IMR-90 (cell line): ENCODE data around the gene D2HGDH. TPM values are rescaled to one million over a fixed set of nuclear protein-coding genes. Genes with fewer than 3 reads are reported as not detected.

ENCODE experiments used
- ATAC-seq: fragments of 200-7000 bp; cut with Tn5 transposase; 2 replicates; pipeline ENCODE4 v1.9.1; 2020; ENCODE audit warnings: low read depth, mild to moderate bottlenecking, moderate library complexity
- BruUV-seq: library from RNA; stranded (reverse); fragments of 400-500 nt; replicated peaks from 2 replicates; lab custom pipeline; 2021; lab: Mats Ljungman, UMichigan
- CTCF ChIA-PET: fragments of 300-600 bp; formaldehyde crosslinking; extraction: SDS; loops from one replicate; lab custom pipeline; 2021; ENCODE audit warnings: antibody characterized with exemption; lab: Yijun Ruan, JAX
- POLR2A ChIA-PET: fragments of 300-600 bp; sonication (Branson Sonifier 250); formaldehyde crosslinking; loops from one replicate; lab custom pipeline; 2022; ENCODE audit warnings: antibody characterized with exemption; ENCODE audit not compliant: unreplicated experiment; lab: Charles Lee
- DNase-seq: peaks from one replicate; pipeline ENCODE4 v3.0.0; 2013
- H2AFZ ChIP-seq: replicated peaks from 2 replicates; pipeline ENCODE3; 2013; ENCODE audit warnings: low read length, mild to moderate bottlenecking; ENCODE audit not compliant: poor library complexity
- H2AK5ac ChIP-seq: 2 replicates; pipeline ENCODE4 v1.6.1; 2013; ENCODE audit warnings: low read depth, low read length, inconsistent platforms
- H2AK9ac ChIP-seq: replicated peaks from 2 replicates; pipeline ENCODE3; 2013; ENCODE audit warnings: mild to moderate bottlenecking, low read depth, low read length, moderate library complexity; ENCODE audit not compliant: poor library complexity
- H2BK120ac ChIP-seq: 2 replicates; pipeline ENCODE4 v1.6.1; 2013; ENCODE audit warnings: low read depth, low read length, inconsistent platforms
- H2BK15ac ChIP-seq: 3 replicates; pipeline ENCODE4 v1.6.1; 2013; ENCODE audit warnings: low read depth, low read length, inconsistent platforms
- H2BK20ac ChIP-seq: 2 replicates; pipeline ENCODE4 v1.6.1; 2013; ENCODE audit warnings: low read depth, mild to moderate bottlenecking, inconsistent platforms, low read length, moderate library complexity
- H2BK5ac ChIP-seq: 2 replicates; pipeline ENCODE4 v1.6.1; 2013; ENCODE audit warnings: mild to moderate bottlenecking, low read depth, low read length, inconsistent platforms; ENCODE audit not compliant: poor library complexity, severe bottlenecking
- H3K14ac ChIP-seq: replicated peaks from 2 replicates; pipeline ENCODE4 v1.6.1; 2013; ENCODE audit warnings: low read depth, low read length, inconsistent platforms
- H3K18ac ChIP-seq: 2 replicates; pipeline ENCODE4 v1.6.1; 2013; ENCODE audit warnings: low read depth, low read length, control low read depth
- H3K23ac ChIP-seq: 2 replicates; pipeline ENCODE4 v1.6.1; 2013; ENCODE audit warnings: low read depth, low read length, inconsistent platforms
- H3K27ac ChIP-seq: 2 replicates; pipeline ENCODE4 v1.5.1; 2013; ENCODE audit warnings: mild to moderate bottlenecking, control low read depth, low read length; ENCODE audit not compliant: insufficient read depth
- H3K27me3 ChIP-seq: 2 replicates; pipeline ENCODE4 v1.6.1; 2013; ENCODE audit warnings: low read length; ENCODE audit not compliant: control insufficient read depth, insufficient read depth
- H3K36me3 ChIP-seq: 2 replicates; pipeline ENCODE4 v1.6.1; 2013; ENCODE audit warnings: low read length, mixed read lengths; ENCODE audit not compliant: control insufficient read depth, insufficient read depth
- H3K4ac ChIP-seq: 2 replicates; pipeline ENCODE4 v1.6.1; 2013; ENCODE audit warnings: low read depth, low read length, inconsistent platforms
- H3K4me1 ChIP-seq: 2 replicates; pipeline ENCODE4 v1.6.1; 2013; ENCODE audit warnings: low read length, mixed read lengths; ENCODE audit not compliant: control insufficient read depth, insufficient read depth
- H3K4me2 ChIP-seq: 2 replicates; pipeline ENCODE4 v1.6.1; 2013; ENCODE audit warnings: low read depth, mild to moderate bottlenecking, control low read depth, low read length, moderate library complexity
- H3K4me3 ChIP-seq: 2 replicates; pipeline ENCODE4 v1.5.1; 2013; ENCODE audit warnings: low read depth, mild to moderate bottlenecking, control low read depth, low read length, moderate library complexity; ENCODE audit not compliant: insufficient read depth
- H3K56ac ChIP-seq: 2 replicates; pipeline ENCODE4 v1.6.1; 2013; ENCODE audit warnings: low read length, inconsistent platforms; ENCODE audit not compliant: insufficient read depth; ENCODE audit errors: extremely low read depth
- H3K79me1 ChIP-seq, 2 experiments: 2 replicates each; pipeline ENCODE4 v1.6.1; 2013; ENCODE audit warnings: low read length in 2 of 2, inconsistent platforms in 1 of 2, low read depth in 1 of 2
- H3K9ac ChIP-seq: 2 replicates; pipeline ENCODE4 v1.6.1; 2013; ENCODE audit warnings: low read depth, low read length, control low read depth
- H3K9me1 ChIP-seq: 2 replicates; pipeline ENCODE4 v1.6.1; 2013; ENCODE audit warnings: low read length, inconsistent platforms; ENCODE audit not compliant: insufficient read depth
- H3K9me3 ChIP-seq: 2 replicates; pipeline ENCODE4 v1.6.1; 2013; ENCODE audit warnings: low read length; ENCODE audit not compliant: control insufficient read depth, insufficient read depth
- H4K20me1 ChIP-seq: 2 replicates; pipeline ENCODE4 v1.6.1; 2013; ENCODE audit warnings: low read length, inconsistent platforms; ENCODE audit not compliant: insufficient read depth
- H4K5ac ChIP-seq: 2 replicates; pipeline ENCODE4 v1.6.1; 2013; ENCODE audit warnings: mild to moderate bottlenecking, low read depth, low read length, control low read depth
- H4K8ac ChIP-seq, 2 experiments: 2 replicates each; pipeline ENCODE4 v1.6.1; 2013; ENCODE audit warnings: low read depth in 2 of 2, low read length in 2 of 2, control low read depth in 1 of 2, inconsistent platforms in 1 of 2
- H4K91ac ChIP-seq: 2 replicates; pipeline ENCODE4 v1.6.1; 2013; ENCODE audit warnings: low read depth, low read length, inconsistent platforms; ENCODE audit not compliant: insufficient read depth
- CEBPB ChIP-seq: IDR thresholded peaks from 2 replicates; pipeline ENCODE4 v1.6.1; 2012; ENCODE audit warnings: low read depth, low read length, improper control_type of control experiment
- FOS ChIP-seq: fragments of 150-350 bp; IDR thresholded peaks from 2 replicates; pipeline ENCODE4 v1.6.1; 2016; ENCODE audit warnings: low read depth, low read length
- MAZ ChIP-seq: IDR thresholded peaks from 2 replicates; pipeline ENCODE4 v1.6.1; 2012; ENCODE audit warnings: low read depth, mild to moderate bottlenecking, low read length, improper control_type of control experiment, moderate library complexity, borderline replicate concordance
- NFE2L2 ChIP-seq: fragments of 150-350 bp; IDR thresholded peaks from 2 replicates; pipeline ENCODE4 v1.6.1; 2016; ENCODE audit warnings: low read depth, mild to moderate bottlenecking, low read length
- RAD21 ChIP-seq: IDR thresholded peaks from 2 replicates; pipeline ENCODE4 v1.6.1; 2012; ENCODE audit warnings: low read length, improper control_type of control experiment
- RCOR1 ChIP-seq: IDR thresholded peaks from 2 replicates; pipeline ENCODE4 v1.6.1; 2012; ENCODE audit warnings: mild to moderate bottlenecking, low read length, improper control_type of control experiment; ENCODE audit not compliant: insufficient replicate concordance
- SMC3 ChIP-seq: fragments of 150-350 bp; IDR thresholded peaks from 2 replicates; pipeline ENCODE4 v1.6.1; 2016; ENCODE audit warnings: low read depth, mild to moderate bottlenecking, antibody characterized with exemption, low read length, moderate library complexity
- WGBS, 2 experiments: methylation state at CpG; one replicate each; pipeline versions ENCODE4 v1.1.5 to v1.1.7; 2013; ENCODE audit warnings: missing lambda C conversion rate in 2 of 2; ENCODE audit not compliant: insufficient read length in 1 of 2; ENCODE audit errors: extremely low coverage in 2 of 2; 5-methylcytosine and 5-hydroxymethylcytosine counted together
- dilution Hi-C: fragments of 300-500 bp; cut with HindIII; formaldehyde crosslinking; loops from one replicate; pipeline ENCODE4 v1.14.3; 2018; ENCODE audit warnings: low sequenced_read_pairs; ENCODE audit not compliant: unreplicated experiment
- in situ Hi-C: fragments of 300-500 bp; cut with MboI; formaldehyde crosslinking; loops from 3 replicates; pipeline ENCODE4 v1.14.3; 2019; ENCODE audit warnings: low sequenced_read_pairs, inconsistent platforms, mixed read lengths
- intact Hi-C: fragments of 100-400 bp; cut with micrococcal nuclease; formaldehyde crosslinking; loops from 2 replicates; pipeline ENCODE4 v1.10.0; 2022
- polyA plus RNA-seq, 3 experiments: library from polyadenylated mRNA; depleted of rRNA; stranded (reverse); fragments of >200 nt; gene quantifications; 2 replicates each; pipeline ENCODE4 v1.2.3, GENCODE V29; 2012; ENCODE audit warnings: low replicate concordance in 1 of 3
- total RNA-seq: library from RNA; depleted of rRNA; stranded (reverse); fragments of >200 nt; gene quantifications from 2 replicates; pipeline ENCODE4 v1.2.3, GENCODE V29; 2012
- TF ChIP-seq, protein P1 (sequence below): fragments of 150-350 bp; IDR thresholded peaks from 2 replicates; pipeline ENCODE4 v1.6.1; 2016; ENCODE audit warnings: low read depth, mild to moderate bottlenecking, low read length, moderate library complexity, borderline replicate concordance
- TF ChIP-seq, protein P2 (sequence below): conservative IDR thresholded peaks from 2 replicates; pipeline ENCODE4 v1.5.1; 2012; ENCODE audit warnings: mild to moderate bottlenecking, low read depth, low read length, improper control_type of control experiment

The D2HGDH gene
- total and polyA plus RNA-seq, 2 of the 4 experiments (the other 2 are of a cell fraction) = 6.3 to 22.1 TPM

DNA sequence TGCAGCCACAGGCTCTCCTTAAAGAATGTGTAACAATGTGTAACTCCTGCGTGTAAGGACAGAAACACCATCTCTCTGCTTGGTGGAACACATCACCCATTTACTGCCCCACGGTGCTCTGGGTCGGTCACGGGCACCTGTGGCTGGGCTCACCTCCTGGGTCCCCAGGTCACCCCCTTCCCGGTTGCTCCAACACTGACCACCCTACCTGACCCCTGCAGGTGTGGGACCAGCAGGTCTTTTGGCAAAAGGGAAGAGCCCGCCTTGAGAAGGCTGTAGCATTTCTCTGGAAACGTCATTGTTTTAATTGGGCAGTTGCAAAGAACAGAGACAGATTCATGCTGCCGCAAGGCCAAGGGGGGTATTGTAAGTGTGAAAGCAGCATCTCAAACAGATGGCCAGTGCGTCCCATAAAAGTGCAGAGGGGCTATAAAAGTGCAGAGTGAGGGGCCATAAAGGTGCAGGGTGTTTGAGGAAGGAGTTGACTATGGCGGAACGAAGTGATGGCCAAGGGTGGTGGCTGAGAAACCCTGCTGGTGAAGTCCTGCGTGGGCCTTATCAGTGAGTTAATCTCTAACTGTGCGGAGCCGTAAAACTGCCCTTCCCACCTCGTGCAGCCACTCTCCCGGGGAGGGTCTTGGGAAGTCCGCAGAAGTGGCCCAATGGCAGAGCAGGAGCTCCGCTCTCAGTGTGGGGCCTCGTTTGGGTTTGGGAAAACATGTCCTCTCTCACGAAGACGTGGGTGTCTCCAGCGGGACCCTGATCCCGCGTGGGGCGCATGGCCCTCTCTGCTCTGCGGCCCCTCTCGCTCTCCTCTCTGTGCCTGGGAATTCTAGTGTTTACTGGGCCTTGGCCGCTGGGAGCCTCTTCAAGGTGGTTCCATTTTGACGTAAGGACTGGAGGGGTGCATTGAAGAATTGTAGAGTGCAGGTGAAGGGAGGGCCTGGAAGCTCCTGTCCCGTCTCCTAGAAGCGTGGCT, 60.9 kb downstream of the D2HGDH start:
- Histone ChIP-seq H2AFZ (no peak overlapping the region), H3K4me3 (no peak overlapping the region), H3K4me2 (no peak overlapping the region), H3K56ac (no peak overlapping the region), H3K9me3 (0 out of 2 replicates have a peak, but pooled peaks cover 2% of the 10 kb centered on the region), H4K20me1 (no peaks in the 10 kb centered on the region; the same call in 1 of the 2 replicates), H3K9me1 (no peaks in the 10 kb centered on the region), H4K5ac (no peak overlapping the region), H3K79me1 (no peaks in the 10 kb centered on the region), H3K14ac (no peak overlapping the region), H2BK15ac (no peak overlapping the region), H3K27me3 (peaks cover 13% of the 10 kb centered on the region; the same call in 1 of the 2 replicates), H4K8ac (no peak overlapping the region), H3K36me3 (no peaks in the 10 kb centered on the region), H3K23ac (no peak overlapping the region), H2AK5ac (no peak overlapping the region), H4K91ac (no peak overlapping the region), H2AK9ac (no peak overlapping the region), H3K4me1 (no peaks in the 10 kb centered on the region), H3K9ac (no peak overlapping the region), H3K27ac (no peak overlapping the region), H3K4ac (no peak overlapping the region), H2BK5ac (no peak overlapping the region), H2BK120ac (no peak overlapping the region), H2BK20ac (no peak overlapping the region), H3K18ac (no peak overlapping the region)
- intact Hi-C loops = no loop called here
- no peak for DNase-seq
- in situ Hi-C loops = no loop called here
- 76% methylated on average over 18 of the region's 31 CpGs; no CpG with 5 or more reads in 1 of the 2 experiments for WGBS, 2 experiments
- POLR2A ChIA-PET = no interaction called here
- TF ChIP-seq, protein P1, sequence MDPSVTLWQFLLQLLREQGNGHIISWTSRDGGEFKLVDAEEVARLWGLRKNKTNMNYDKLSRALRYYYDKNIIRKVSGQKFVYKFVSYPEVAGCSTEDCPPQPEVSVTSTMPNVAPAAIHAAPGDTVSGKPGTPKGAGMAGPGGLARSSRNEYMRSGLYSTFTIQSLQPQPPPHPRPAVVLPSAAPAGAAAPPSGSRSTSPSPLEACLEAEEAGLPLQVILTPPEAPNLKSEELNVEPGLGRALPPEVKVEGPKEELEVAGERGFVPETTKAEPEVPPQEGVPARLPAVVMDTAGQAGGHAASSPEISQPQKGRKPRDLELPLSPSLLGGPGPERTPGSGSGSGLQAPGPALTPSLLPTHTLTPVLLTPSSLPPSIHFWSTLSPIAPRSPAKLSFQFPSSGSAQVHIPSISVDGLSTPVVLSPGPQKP = no peak
- no peak for TF ChIP-seq FOS
- TF ChIP-seq RCOR1 = no peak
- no peak for TF ChIP-seq CEBPB
- TF ChIP-seq RAD21 = no peak
- no peak for TF ChIP-seq SMC3
- no peak for TF ChIP-seq NFE2L2
- no peak for TF ChIP-seq MAZ
- TF ChIP-seq, protein P2, sequence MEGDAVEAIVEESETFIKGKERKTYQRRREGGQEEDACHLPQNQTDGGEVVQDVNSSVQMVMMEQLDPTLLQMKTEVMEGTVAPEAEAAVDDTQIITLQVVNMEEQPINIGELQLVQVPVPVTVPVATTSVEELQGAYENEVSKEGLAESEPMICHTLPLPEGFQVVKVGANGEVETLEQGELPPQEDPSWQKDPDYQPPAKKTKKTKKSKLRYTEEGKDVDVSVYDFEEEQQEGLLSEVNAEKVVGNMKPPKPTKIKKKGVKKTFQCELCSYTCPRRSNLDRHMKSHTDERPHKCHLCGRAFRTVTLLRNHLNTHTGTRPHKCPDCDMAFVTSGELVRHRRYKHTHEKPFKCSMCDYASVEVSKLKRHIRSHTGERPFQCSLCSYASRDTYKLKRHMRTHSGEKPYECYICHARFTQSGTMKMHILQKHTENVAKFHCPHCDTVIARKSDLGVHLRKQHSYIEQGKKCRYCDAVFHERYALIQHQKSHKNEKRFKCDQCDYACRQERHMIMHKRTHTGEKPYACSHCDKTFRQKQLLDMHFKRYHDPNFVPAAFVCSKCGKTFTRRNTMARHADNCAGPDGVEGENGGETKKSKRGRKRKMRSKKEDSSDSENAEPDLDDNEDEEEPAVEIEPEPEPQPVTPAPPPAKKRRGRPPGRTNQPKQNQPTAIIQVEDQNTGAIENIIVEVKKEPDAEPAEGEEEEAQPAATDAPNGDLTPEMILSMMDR = no peak
- ATAC-seq = no peak
- CTCF ChIA-PET = no interaction called here
- dilution Hi-C loops = no loop called here
- no TSS peak for BruUV-seq
